Measurements from ENCODE around the gene CLPTM1L.

DNA sequence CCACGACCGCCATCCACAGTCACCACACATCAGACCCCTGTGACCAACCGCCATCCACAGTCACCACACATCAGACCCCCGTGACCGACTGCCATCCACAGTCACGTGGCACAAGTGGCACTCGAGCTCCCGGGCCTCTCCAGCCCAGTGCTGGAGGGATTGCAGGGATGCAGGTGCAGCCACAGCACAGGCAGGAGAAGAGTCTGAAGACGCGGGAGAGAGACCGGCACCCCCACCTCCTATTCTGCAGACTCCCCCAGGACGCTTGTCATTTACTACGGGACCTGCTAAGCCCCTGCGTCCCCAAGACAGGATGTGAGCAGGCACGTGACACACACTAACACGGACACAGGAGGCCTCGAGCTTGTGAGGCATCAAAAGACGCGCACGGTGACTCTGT, 71.2 kb downstream of the CLPTM1L start:
- no peak for TF ChIP-seq GATA3 (IDR thresholded peaks at IDR 0.05; ENCODE audit: low read depth, low read length)
- no peak for TF ChIP-seq GATA2 (IDR thresholded peaks at IDR 0.05; ENCODE audit: low read depth, low read length)

Data from SH-SY5Y (cell line).